PC-9 (cell line): ENCODE results near the gene ING5. TPM values are rescaled to one million over a fixed set of nuclear protein-coding genes. Genes with fewer than 3 reads are reported as not detected.

ENCODE experiments used
- BruUV-seq: library from RNA; stranded (reverse); fragments of 400-500 nt; replicated peaks from 2 replicates; lab custom pipeline; 2021; lab: Mats Ljungman, UMichigan
- CTCF ChIA-PET: fragments of 300-600 bp; sonication (Branson Sonifier 250); formaldehyde crosslinking; loops from one replicate; lab custom pipeline; 2022; ENCODE audit warnings: antibody characterized with exemption; lab: Charles Lee
- POLR2A ChIA-PET: fragments of 300-600 bp; sonication (Branson Sonifier 250); formaldehyde crosslinking; loops from one replicate; lab custom pipeline; 2022; ENCODE audit warnings: antibody characterized with exemption; ENCODE audit not compliant: unreplicated experiment; lab: Charles Lee
- DNase-seq, 2 experiments: peaks; one replicate each; pipeline versions ENCODE4 v3.0.0 to v3.0.0-alpha.2; 2015 to 2022; ENCODE audit warnings: mixed read lengths in 1 of 2
- H2AFZ ChIP-seq: fragments of 200-600 bp; sonication (generic); 2 replicates; pipeline ENCODE4 v1.8.1; 2017; ENCODE audit warnings: antibody characterized with exemption
- H3F3A ChIP-seq: fragments of 200-600 bp; sonication (generic); 2 replicates; pipeline ENCODE4 v1.8.1; 2017; ENCODE audit warnings: antibody characterized with exemption, mild to moderate bottlenecking, low read depth; ENCODE audit not compliant: insufficient read depth
- H3K27ac ChIP-seq: fragments of 200-600 bp; sonication (generic); 2 replicates; pipeline ENCODE4 v1.6.1; 2016; ENCODE audit warnings: mixed run types
- H3K27me3 ChIP-seq: fragments of 200-600 bp; sonication (generic); 2 replicates; pipeline ENCODE4 v1.6.1; 2016; ENCODE audit warnings: low read depth, mixed run types; ENCODE audit not compliant: insufficient read depth
- H3K36me3 ChIP-seq: fragments of 200-600 bp; sonication (generic); 2 replicates; pipeline ENCODE4 v1.6.1; 2016; ENCODE audit warnings: low read depth, mixed run types
- H3K4me1 ChIP-seq: fragments of 200-600 bp; sonication (generic); replicated peaks from 2 replicates; pipeline ENCODE4 v1.6.1; 2016; ENCODE audit warnings: mixed run types; ENCODE audit not compliant: insufficient read depth
- H3K4me2 ChIP-seq: fragments of 200-600 bp; sonication (generic); 2 replicates; pipeline ENCODE4 v1.6.1; 2017; ENCODE audit warnings: mixed run types
- H3K4me3 ChIP-seq: fragments of 200-600 bp; sonication (generic); 2 replicates; pipeline ENCODE4 v1.6.1; 2016; ENCODE audit warnings: mixed run types
- H3K79me2 ChIP-seq: fragments of 200-600 bp; sonication (generic); 2 replicates; pipeline ENCODE4 v1.6.1; 2017; ENCODE audit warnings: low read depth, mixed run types
- H3K9me2 ChIP-seq: fragments of 200-600 bp; sonication (generic); 2 replicates; pipeline ENCODE4 v1.8.1; 2017; ENCODE audit warnings: mild to moderate bottlenecking; ENCODE audit not compliant: insufficient read depth
- H3K9me3 ChIP-seq: fragments of 200-600 bp; sonication (generic); 2 replicates; pipeline ENCODE4 v1.8.1; 2016; ENCODE audit warnings: low read depth; ENCODE audit not compliant: insufficient read depth
- H4K20me1 ChIP-seq: fragments of 200-600 bp; sonication (generic); 2 replicates; pipeline ENCODE4 v1.8.1; 2017; ENCODE audit not compliant: insufficient read depth
- EZH2 ChIP-seq: fragments of 200-600 bp; sonication (generic); IDR thresholded peaks from 2 replicates; pipeline ENCODE4 v1.8.0; 2017; ENCODE audit warnings: antibody characterized with exemption, low read depth
- intact Hi-C: fragments of 100-400 bp; cut with micrococcal nuclease; formaldehyde crosslinking; loops from one replicate; pipeline ENCODE4 v1.10.0; 2022; ENCODE audit not compliant: unreplicated experiment
- total RNA-seq: library from RNA; stranded (reverse); gene quantifications from 2 replicates; pipeline ENCODE4 v1.2.3, GENCODE V29; 2021
- TF ChIP-seq, protein P1 (sequence below): fragments of 200-600 bp; sonication (generic); conservative IDR thresholded peaks from 2 replicates; pipeline ENCODE4 v1.6.1; 2017; ENCODE audit warnings: mixed run types, antibody characterized with exemption, mild to moderate bottlenecking, moderate library complexity

Gene ING5
- total RNA-seq, 1 experiment from 2014 or later: 79.7 TPM

DNA sequence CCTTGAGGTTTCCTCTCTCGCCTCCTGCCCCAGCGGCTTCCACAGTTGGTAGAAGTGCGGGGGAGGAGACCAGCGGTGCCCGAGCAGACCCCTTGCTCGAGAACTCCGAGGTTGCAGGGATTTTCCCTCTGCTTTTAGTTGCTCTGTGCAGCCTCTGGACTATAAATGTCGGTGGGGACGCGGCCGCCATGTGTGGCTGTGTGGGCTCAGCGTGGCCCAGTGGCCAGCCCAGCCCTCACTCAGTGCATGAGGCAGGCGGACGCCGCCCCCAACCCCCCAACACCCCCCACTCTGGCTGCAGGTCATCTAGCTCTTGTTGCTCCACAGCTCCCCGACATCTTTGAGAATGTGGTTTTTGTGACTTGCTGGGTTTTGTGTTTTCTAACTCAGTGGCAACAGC is 17.3 kb downstream of the ING5 start:
- no peak for DNase-seq
- Histone ChIP-seq H3K36me3 (peaks cover 11% of the 10 kb centered on the region; the same call in 1 of the 2 replicates), H3K27me3 (no peaks in the 10 kb centered on the region), H3F3A (peaks cover 9% of the 10 kb centered on the region; the same call in 1 of the 2 replicates), H3K79me2 (no peaks in the 10 kb centered on the region), H4K20me1 (peaks cover 9% of the 10 kb centered on the region), H3K9me2 (no peaks in the 10 kb centered on the region), H3K27ac (no peak overlapping the region), H3K4me3 (no peak overlapping the region), H3K4me2 (no peak overlapping the region), H3K4me1 (no peaks in the 10 kb centered on the region), H3K9me3 (no peaks in the 10 kb centered on the region), H2AFZ (no peak overlapping the region)
- intact Hi-C loops: no loop called here
- POLR2A ChIA-PET: interaction anchor here (0.5 kb wide), 1 partner anchor 30 kb away, joined by 5 read pairs; no protein-coding TSS in a partner anchor
- no peak for TF ChIP-seq EZH2
- TF ChIP-seq, protein P1, sequence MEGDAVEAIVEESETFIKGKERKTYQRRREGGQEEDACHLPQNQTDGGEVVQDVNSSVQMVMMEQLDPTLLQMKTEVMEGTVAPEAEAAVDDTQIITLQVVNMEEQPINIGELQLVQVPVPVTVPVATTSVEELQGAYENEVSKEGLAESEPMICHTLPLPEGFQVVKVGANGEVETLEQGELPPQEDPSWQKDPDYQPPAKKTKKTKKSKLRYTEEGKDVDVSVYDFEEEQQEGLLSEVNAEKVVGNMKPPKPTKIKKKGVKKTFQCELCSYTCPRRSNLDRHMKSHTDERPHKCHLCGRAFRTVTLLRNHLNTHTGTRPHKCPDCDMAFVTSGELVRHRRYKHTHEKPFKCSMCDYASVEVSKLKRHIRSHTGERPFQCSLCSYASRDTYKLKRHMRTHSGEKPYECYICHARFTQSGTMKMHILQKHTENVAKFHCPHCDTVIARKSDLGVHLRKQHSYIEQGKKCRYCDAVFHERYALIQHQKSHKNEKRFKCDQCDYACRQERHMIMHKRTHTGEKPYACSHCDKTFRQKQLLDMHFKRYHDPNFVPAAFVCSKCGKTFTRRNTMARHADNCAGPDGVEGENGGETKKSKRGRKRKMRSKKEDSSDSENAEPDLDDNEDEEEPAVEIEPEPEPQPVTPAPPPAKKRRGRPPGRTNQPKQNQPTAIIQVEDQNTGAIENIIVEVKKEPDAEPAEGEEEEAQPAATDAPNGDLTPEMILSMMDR: no peak
- CTCF ChIA-PET: no interaction called here
- BruUV-seq: no TSS peak

DNA sequence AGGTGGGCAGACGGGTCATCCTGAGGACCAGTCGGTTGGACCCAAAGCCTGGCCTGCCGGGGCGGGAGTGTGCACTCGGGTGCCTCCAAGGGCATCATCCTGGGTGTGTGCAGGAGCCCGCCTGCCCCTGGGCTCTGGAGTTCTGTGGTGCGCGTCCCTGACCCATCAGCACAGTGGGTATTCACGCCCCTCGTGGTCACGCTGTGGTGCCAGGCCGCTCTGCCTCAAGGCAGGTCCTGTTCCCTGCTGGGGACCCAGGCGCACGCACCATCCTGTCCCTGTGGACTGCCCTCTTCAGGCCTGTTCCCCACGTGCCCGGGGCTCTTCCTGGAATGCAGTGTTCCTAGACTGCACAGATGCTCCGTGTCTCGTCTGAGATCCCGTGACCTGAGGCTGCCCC is 18.3 kb downstream of the ING5 start:
- Histone ChIP-seq H3K4me3 (no peak overlapping the region), H3F3A (peaks cover 9% of the 10 kb centered on the region), H3K9me3 (no peaks in the 10 kb centered on the region), H4K20me1 (peaks cover 9% of the 10 kb centered on the region), H3K27me3 (no peaks in the 10 kb centered on the region), H2AFZ (no peak overlapping the region), H3K4me2 (no peak overlapping the region), H3K27ac (no peak overlapping the region), H3K79me2 (no peaks in the 10 kb centered on the region), H3K4me1 (no peaks in the 10 kb centered on the region), H3K9me2 (no peaks in the 10 kb centered on the region), H3K36me3 (0 out of 2 replicates have a peak, but pooled peaks cover 8% of the 10 kb centered on the region)
- intact Hi-C loops: no loop called here
- DNase-seq: no peak
- POLR2A ChIA-PET: no interaction called here
- CTCF ChIA-PET: no interaction called here
- TF ChIP-seq, protein P1: no peak
- no peak for TF ChIP-seq EZH2
- BruUV-seq: no TSS peak

DNA sequence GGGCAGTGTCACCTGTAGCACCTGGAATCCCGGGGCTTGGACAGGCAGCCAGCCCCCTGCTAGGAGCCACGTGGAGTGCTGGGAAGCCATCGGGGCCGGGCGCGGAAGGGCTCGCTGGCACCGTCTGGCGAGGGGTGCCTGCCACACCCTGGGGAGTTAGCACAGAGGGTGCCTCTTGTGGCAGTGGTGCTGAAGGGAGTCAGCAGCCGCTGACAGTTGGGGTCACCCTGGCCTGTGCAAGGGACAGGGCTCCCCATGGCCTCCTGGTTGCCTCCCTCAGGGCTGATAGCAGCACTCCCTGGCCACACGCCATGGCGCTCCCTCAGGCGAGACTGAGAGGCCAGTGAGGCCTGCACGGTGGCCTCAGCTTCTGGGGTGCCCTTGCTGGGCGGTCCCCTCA is 18.7 kb downstream of the ING5 start:
- H2AFZ ChIP-seq: no peak overlapping the region
- H3K9me2 ChIP-seq: no peaks in the 10 kb centered on the region
- no peak for DNase-seq
- H4K20me1 ChIP-seq: peaks cover 9% of the 10 kb centered on the region
- H3K79me2 ChIP-seq: no peaks in the 10 kb centered on the region
- H3K4me1 ChIP-seq: no peaks in the 10 kb centered on the region
- 0 out of 2 replicates have a peak, but pooled peaks cover 8% of the 10 kb centered on the region for H3K36me3 ChIP-seq
- H3K27me3 ChIP-seq: no peaks in the 10 kb centered on the region
- no peak overlapping the region for H3K4me2 ChIP-seq
- ChIA-PET CTCF (no interaction called here), POLR2A (no interaction called here)
- TF ChIP-seq EZH2: no peak
- TF ChIP-seq, protein P1: no peak
- H3K27ac ChIP-seq: no peak overlapping the region
- peaks cover 9% of the 10 kb centered on the region for H3F3A ChIP-seq
- BruUV-seq: no TSS peak
- intact Hi-C loops: no loop called here
- no peaks in the 10 kb centered on the region for H3K9me3 ChIP-seq
- H3K4me3 ChIP-seq: no peak overlapping the region
